Transverse colon (tissue), 4 donors: ENCODE measurements around the gene SYT14.

Experiments used
- CTCF ChIP-seq, 5 experiments: fragments of 200-600 bp in 3 of 5; fragments of 450-650 bp in 2 of 5; sonication (generic) in 3 of 5; IDR thresholded peaks; 1 replicate in 2 of 5; 2 replicates in 3 of 5; pipeline ENCODE4 v1.5.1; 2016 to 2017; ENCODE audit warnings: antibody characterized with exemption in 5 of 5, inconsistent platforms in 3 of 5, mild to moderate bottlenecking in 2 of 5, moderate library complexity in 1 of 5
- EP300 ChIP-seq: sonication (generic); formaldehyde crosslinking; IDR thresholded peaks from one replicate; pipeline ENCODE4 v1.6.1; 2017; ENCODE audit warnings: antibody characterized with exemption, low read depth
- POLR2AphosphoS5 ChIP-seq, 3 donors: sonication (generic); formaldehyde crosslinking; IDR thresholded peaks; one replicate each; pipeline ENCODE4 v1.6.1; 2016; ENCODE audit warnings: antibody characterized with exemption in 3 of 3

GRCh38 chr1:210081494-210081893 lies 143.5 kb downstream of the SYT14 start:
- TF ChIP-seq POLR2AphosphoS5 (IDR thresholded peaks at IDR 0.05), result no peak
- no peak for TF ChIP-seq CTCF (IDR thresholded peaks at IDR 0.05)
- no peak for TF ChIP-seq EP300
